Smooth muscle cell of bladder (primary cell): ENCODE data around the gene MAPK9. TPM values are rescaled to one million over a fixed set of nuclear protein-coding genes. Genes with fewer than 3 reads are reported as not detected.

Experiments
- total RNA-seq: library from RNA; depleted of rRNA; stranded (reverse); fragments of >200 nt; gene quantifications from 2 replicates; pipeline ENCODE4 v1.2.3, GENCODE V29; 2014

The MAPK9 gene
- total RNA-seq = 20.5 and 26.0 TPM in 2 replicates

DNA sequence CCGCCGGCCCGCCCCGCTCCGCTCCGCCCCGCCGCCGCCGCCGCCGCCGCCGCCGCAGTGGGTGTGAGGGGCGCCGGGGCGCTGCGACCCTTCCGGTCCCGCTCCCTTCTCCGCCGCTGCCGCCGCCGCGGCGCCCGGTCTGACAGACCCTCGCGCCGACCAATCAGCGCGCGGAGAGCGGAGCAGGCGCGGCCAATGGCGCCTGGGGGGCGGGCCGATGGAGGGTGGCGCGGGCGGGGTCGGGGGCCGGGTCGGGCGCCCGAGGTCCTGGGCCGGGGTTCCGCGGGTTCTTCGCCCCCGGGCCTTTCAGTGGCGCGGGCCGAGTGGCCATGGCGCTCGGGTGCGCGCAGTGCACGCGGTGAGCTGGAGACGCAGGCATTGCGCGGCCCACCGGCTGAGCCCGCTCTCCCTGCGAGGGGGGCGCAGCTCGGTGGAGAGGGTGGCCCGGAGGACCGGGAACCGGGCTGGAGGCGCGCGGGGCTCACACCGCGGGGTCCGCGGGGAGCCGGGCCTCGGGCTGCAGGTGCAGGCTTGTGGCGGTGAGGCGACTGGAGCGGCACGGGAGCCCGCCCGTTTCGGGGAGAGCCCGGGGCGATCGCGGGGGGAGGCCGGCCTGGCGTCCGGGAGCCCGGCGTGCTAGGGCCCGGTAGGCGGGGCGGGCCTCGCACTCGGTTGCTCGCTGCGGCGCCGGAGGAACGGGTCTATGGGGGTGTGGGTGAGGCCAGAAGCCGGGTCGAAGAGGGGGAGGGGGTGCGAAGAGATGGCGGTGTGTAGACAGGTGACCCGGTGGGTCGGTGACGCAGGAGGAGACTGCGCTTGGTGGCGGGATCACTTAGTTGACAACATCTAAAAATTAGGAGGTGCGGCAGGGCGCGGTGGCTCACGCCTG lies at the start of gene MAPK9:
Gene MAPK9 (minus strand): TSS at position 141 of the 889 bp plus-strand sequence. CDS start 11,522 bp downstream, outside the sequence.

DNA sequence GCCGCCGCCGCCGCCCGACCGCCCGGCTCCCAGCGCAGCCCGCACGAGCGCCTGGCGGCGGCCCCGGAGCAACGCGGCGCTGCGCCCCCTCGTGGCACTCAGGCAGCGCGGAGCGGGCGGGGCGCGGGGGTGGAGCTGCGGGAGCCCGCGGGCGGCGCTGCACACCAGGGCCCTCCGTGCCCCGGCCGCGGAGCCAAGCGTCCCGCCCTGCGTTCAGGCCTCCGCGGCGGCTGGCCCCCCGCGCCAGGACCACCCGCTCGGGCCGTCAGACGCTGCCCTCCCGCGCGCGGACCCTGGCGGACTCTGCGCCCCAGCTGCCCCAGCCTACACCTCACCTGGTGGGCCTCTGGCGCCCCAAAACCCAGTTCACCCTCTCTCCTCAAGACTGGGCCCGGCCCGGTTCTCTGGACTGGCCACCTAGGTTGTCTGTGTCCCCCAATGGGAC lies 82.7 kb downstream of the MAPK9 start, which contains the start of gene RASGEF1C:
Gene RASGEF1C (minus strand): TSS at position 75 of the 445 bp plus-strand sequence. CDS start 71,159 bp downstream, outside the sequence.

Other genes starting within 250 kb of the MAPK9 start
- 16.9 and 24.9 TPM in 2 replicates for gene RNF130, start 220.3 kb downstream of the MAPK9 start, total RNA-seq
- gene RASGEF1C, start 82.9 kb downstream of the MAPK9 start, total RNA-seq = not detected in 2 replicates
- 36.4 and 66.0 TPM in 2 replicates for gene GFPT2, start 61.3 kb upstream of the MAPK9 start, total RNA-seq
- 7.5 and 7.6 TPM in 2 replicates for gene CNOT6, start 202.3 kb upstream of the MAPK9 start, total RNA-seq